ENCODE measurements around the gene S100P.
"Not testable (repeated sequence)": the region's sequence is repeated elsewhere in the genome, so short reads cannot be mapped to it uniquely, and the experiment has no call there.

The S100P gene

GRCh38 chr4:6699903-6700302 lies 6.2 kb downstream of the S100P start:
- no peak for DNase-seq

- no peak for DNase-seq
Measured at GRCh38 chr4:6701371-6701770, 7.7 kb downstream of the S100P start.

- no peak for DNase-seq
Measured at GRCh38 chr4:6702761-6703160, 9.1 kb downstream of the S100P start.

- DNase-seq: no peak
Measured at GRCh38 chr4:6703786-6704185, 10.1 kb downstream of the S100P start.

GRCh38 chr4:6705646-6706045 lies 12.0 kb downstream of the S100P start:
- DNase-seq: no peak

- DNase-seq: no peak
Measured at GRCh38 chr4:6706173-6706572, 12.5 kb downstream of the S100P start.

- DNase-seq: peak; percentile 88
Measured at GRCh38 chr4:6709230-6710114, 15.8 kb downstream of the S100P start, which contains the start of gene MRFAP1L1. Gene MRFAP1L1 (minus strand): TSS chr4:6709865. CDS start chr4:6709629, 236 bp downstream.

GRCh38 chr4:6710282-6710681 lies 16.6 kb downstream of the S100P start:
- no peak for DNase-seq

- DNase-seq: peak; percentile 15
Measured at GRCh38 chr4:6710996-6711395, 17.3 kb downstream of the S100P start.

- DNase-seq: peak; percentile 39
Measured at GRCh38 chr4:6714954-6715353, 21.3 kb downstream of the S100P start.

- no peak for DNase-seq
Measured at GRCh38 chr4:6715704-6716017, 22.0 kb downstream of the S100P start.

GRCh38 chr4:6716018-6716911 lies 22.6 kb downstream of the S100P start, which contains the start of gene BLOC1S4:
Gene BLOC1S4 (plus strand): TSS chr4:6716174. CDS start chr4:6716210, 36 bp downstream.
- peak; percentile 77 for DNase-seq

- DNase-seq: no peak
Measured at GRCh38 chr4:6716958-6717655, 23.4 kb downstream of the S100P start.

- no peak for DNase-seq
Measured at GRCh38 chr4:6718932-6719610, 25.4 kb downstream of the S100P start.

- no peak for DNase-seq
Measured at GRCh38 chr4:6719611-6720179, 26.0 kb downstream of the S100P start.

GRCh38 chr4:6720202-6720699 lies 26.6 kb downstream of the S100P start:
- DNase-seq: peak; percentile 2

- no peak for DNase-seq
Measured at GRCh38 chr4:6721121-6721520, 27.4 kb downstream of the S100P start.

- no peak for DNase-seq
Measured at GRCh38 chr4:6722891-6723290, 29.2 kb downstream of the S100P start.

GRCh38 chr4:6723851-6724250 lies 30.2 kb downstream of the S100P start:
- no peak for DNase-seq

- DNase-seq: no peak
Measured at GRCh38 chr4:6724421-6725111, 30.9 kb downstream of the S100P start.

- not testable (repeated sequence) for DNase-seq
Measured at GRCh38 chr4:6725427-6725961, 31.8 kb downstream of the S100P start.
